HG02798 (cell line): ENCODE measurements around the gene ALOX5.
"Not testable (repeated sequence)": the region's sequence is repeated elsewhere in the genome, so short reads cannot be mapped to it uniquely, and the experiment has no call there.

Experiments used
- ATAC-seq: cut with Tn5 transposase; IDR thresholded peaks from one replicate; pipeline ENCODE4 v1.9.1; 2021; ENCODE audit warnings: mild to moderate bottlenecking; ENCODE audit not compliant: unreplicated experiment, poor library complexity

The ALOX5 gene

DNA sequence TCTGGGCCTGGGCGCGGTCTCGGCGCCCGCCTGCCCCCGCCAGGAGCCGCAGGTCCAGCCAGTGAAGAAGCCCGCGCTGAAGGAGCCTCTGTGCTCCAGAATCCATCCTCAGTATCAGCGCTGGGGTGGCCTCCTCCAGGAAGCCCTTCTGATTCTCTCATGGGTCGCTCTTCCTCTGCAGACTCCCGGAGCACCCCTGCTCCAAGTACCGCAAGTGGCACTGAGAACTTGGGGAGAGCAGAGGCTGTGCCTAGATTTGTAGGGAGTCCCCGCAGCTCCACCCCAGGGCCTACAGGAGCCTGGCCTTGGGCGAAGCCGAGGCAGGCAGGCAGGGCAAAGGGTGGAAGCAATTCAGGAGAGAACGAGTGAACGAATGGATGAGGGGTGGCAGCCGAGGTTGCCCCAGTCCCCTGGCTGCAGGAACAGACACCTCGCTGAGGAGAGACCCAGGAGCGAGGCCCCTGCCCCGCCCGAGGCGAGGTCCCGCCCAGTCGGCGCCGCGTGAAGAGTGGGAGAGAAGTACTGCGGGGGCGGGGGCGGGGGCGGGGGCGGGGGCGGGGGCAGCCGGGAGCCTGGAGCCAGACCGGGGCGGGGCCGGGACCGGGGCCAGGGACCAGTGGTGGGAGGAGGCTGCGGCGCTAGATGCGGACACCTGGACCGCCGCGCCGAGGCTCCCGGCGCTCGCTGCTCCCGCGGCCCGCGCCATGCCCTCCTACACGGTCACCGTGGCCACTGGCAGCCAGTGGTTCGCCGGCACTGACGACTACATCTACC is at the start of gene ALOX5:
Gene ALOX5 (plus strand): TSS at position 641 of the 774 bp plus-strand sequence. CDS start 64 bp downstream, at position 705.
- peak; percentile 53 for ATAC-seq

- no peak for ATAC-seq
Measured at GRCh38 chr10:45325116-45325515, 48.9 kb upstream of the ALOX5 start.

- ATAC-seq = not testable (repeated sequence)
Measured at GRCh38 chr10:45326864-45327263, 47.2 kb upstream of the ALOX5 start.

DNA sequence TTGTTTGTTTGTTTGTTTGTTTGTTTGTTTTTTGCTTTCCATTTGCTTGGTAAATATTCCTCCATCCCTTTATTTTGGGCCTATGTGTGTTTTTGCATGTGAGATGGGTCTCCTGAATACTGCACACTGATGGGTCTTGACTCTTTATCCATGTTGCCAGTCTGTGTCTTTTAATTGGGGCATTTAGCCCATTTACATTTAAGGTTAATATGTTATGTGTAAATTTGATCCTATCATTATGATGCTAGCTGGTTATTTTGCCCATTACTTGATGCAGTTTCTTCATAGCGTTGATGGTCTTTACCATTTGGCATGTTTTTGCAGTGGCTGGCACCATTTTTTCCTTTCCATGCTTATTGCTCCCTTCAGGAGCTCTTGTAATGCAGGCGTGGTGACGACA is 42.2 kb upstream of the ALOX5 start:
- not testable (repeated sequence) for ATAC-seq

GRCh38 chr10:45339894-45340293 is 34.1 kb upstream of the ALOX5 start:
- no peak for ATAC-seq

DNA sequence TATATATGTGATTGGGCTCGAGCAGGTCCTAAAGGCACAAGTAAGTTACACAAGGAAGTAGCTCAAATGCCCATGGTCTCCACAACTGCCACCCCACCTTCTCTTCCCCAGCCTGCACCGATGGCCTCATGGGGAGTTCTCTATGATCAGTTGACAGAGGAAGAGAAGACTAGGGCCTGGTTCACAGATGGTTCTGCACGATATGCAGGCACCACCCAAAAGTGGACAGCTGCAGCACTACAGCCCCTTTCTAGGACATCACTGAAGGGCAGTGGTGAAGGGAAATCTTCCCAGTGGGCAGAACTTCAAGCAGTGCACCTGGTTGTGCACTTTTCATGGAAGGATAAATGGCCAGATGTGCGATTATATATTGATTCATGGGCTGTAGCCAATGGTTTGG is 33.6 kb upstream of the ALOX5 start:
- ATAC-seq = not testable (repeated sequence)

DNA sequence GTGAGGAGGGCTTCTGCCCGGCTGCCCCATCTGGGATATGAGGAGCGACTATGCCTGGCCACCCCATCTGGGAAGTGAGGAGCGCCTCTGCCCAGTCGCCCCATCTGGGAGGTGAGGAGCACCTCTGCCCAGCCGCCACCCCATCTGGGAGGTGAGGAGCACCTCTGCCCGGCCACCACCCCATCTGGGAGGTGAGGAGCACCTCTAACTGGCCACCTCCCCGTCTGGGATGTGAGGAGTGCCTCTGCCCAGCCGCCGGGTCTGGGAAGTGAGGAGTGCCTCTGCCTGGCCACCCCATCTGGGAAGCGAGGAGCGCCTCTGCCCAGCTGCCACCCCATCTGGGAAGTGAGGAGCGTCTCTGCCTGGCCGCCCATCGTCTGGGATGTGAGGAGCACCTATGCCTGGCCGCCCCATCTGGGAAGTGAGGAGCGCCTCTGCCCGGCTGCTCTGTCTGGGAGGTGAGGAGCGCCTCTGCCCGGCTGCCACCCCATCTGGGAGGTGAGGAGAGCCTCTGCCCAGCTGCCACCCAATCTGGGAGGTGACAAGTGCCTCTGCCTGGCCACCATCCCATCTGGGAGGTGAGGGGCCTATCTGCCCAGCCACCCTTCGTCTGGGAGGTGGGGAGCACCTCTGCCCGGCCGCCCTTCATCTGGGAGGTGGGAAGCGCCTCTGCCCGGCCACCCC is 27.2 kb upstream of the ALOX5 start:
- ATAC-seq = not testable (repeated sequence)

- ATAC-seq = not testable (repeated sequence)
Measured at GRCh38 chr10:45347464-45347863, 26.6 kb upstream of the ALOX5 start.

DNA sequence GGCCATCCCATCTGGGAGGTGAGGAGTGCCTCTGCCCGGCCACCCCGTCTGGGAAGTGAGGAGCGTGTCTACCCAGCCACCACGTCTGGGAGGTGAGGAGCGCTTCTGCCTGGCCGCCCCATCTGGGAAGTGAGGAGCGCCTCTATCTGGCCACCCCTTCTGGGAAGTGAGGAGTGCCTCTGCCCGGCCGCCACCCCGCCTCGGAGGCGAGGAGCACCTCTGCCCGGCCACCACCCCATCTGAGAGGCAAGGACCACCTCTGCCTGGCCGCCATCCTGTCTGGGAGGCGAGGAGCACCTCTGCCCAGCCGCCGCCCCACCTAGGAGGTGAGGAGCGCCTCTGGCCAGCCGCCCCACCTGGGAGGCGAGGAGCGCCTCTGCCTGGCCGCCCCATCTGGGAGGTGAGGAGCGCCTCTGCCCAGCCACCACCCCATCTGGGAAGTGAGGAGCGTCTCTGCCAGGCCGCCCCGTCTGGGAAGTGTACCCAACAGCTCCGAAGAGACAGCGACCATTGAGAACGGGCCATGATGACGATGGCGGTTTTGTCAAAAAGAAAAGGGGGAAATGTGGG is 25.7 kb upstream of the ALOX5 start:
- ATAC-seq = not testable (repeated sequence)

- ATAC-seq = peak; percentile 50
Measured at GRCh38 chr10:45353186-45353585, 20.8 kb upstream of the ALOX5 start.

DNA sequence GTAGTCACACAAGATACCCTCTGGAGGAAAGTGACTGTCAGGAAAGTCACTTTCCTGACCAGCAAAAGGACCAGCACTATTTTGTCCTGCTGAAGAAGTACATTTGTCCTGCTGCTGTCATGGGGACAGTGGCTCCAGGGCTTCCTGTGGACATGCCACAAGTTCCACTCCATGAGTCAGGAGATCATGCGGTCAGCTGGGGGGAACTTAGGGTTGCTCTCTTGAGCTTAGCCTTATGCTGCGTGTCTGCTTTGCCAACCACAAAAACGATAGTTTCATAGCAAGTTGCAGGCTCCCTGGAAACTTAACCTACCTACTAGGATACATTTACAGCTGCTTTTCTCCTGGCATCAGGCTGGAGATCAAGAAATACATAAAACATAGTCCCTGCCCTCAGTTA is 19.8 kb upstream of the ALOX5 start:
- ATAC-seq = no peak

- no peak for ATAC-seq
Measured at GRCh38 chr10:45355494-45355893, 18.5 kb upstream of the ALOX5 start.

- ATAC-seq = not testable (repeated sequence)
Measured at GRCh38 chr10:45358961-45359360, 15.1 kb upstream of the ALOX5 start.

DNA sequence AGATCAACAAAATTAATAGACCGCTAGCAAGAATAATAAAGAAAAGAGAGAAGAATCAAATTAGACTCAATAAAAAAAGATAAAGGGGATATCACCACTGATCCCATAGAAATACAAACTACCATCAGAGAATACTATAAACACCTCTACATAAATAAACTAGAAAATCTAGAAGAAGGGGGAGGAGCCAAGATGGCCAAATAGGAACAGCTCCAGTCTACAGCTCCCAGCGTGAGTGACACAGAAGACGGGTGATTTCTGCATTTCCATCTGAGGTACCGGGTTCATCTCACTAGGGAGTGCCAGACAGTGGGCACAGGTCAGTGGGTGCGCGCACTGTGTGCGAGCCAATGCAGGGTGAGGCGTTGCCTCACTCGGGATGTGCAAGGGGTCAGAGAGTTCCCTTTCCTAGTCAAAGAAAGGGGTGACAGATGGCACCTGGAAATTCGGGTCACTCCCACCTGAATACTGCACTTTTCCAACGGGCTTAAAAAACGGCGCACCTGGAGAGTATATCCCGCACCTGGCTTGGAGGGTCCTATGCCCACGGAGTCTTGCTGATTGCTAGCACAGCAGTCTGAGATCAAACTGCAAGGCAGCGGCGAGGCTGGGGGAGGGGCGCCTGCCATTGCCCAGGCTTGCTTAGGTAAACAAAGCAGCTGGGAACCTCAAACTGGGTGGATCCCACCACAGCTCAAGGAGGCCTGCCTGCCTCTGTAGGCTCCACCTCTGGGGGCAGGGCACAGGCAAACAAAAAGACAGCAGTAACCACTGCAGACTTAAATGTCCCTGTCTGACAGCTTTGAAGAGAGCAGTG is 11.8 kb upstream of the ALOX5 start:
- ATAC-seq = not testable (repeated sequence)

DNA sequence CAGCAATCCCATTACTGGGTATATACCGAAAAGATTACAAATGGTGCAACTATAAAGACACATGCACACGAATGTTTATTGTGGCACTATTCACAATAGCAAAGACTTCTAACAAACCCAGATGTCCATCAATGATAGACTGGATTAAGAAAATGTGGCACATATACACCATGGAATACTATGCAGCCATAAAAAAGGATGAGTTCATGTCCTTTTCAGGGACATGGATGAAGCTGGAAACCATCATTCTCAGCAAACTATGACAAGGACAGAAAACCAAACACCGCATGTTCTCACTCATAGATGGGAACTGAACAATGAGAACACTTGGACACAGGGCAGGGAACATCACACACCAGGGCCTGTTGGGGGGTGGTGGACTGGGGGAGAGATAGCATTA is 6.4 kb upstream of the ALOX5 start:
- not testable (repeated sequence) for ATAC-seq

GRCh38 chr10:45368181-45368580 is 5.8 kb upstream of the ALOX5 start:
- ATAC-seq = no peak

GRCh38 chr10:45370202-45370955 is 3.6 kb upstream of the ALOX5 start:
- no peak for ATAC-seq

GRCh38 chr10:45371560-45371959 is 2.5 kb upstream of the ALOX5 start:
- no peak for ATAC-seq

DNA sequence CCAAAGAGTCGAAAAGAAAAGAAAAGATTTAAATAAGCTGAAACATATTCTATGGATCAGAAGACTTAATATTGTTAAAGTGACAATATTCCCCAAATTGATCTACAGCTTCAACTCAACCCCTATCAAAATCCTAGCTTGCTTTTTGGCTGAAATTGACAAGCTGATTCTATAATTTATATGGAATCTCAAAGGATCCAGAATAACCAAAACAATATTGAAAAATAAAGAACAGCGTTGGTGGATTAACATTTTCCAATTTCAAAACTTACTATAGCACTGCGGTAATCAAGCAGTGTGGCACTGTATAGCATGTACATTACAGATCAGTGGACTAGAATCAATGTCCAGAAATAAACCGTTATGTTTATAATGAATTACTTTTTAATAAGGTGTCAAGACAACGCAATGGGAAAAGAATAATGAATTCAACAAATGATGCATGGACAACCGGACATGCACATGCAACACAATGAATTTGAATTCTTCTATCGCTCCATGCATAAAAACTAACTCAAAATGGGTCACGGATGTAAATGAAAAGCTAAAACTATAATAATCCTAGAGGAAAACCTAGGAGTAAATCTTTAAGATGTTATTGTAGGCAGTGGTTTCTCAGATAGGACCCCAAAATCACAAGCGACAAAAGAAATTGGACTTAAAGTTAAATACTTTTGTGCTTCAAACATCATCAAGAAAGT is 1.6 kb upstream of the ALOX5 start:
- no peak for ATAC-seq
